ENCODE results near the gene SPRED3.

GRCh38 chr19:38383743-38384142 lies 4.8 kb upstream of the SPRED3 start:
- TF ChIP-seq CTCF (IDR thresholded peaks at IDR 0.05) = no peak
- TF ChIP-seq POLR2A (IDR thresholded peaks at IDR 0.05) = no peak
- TF ChIP-seq POLR2AphosphoS5 (IDR thresholded peaks at IDR 0.05) = no peak

Measured in gastroesophageal sphincter (tissue), 3 donors.